Naive B cell (primary cell): ENCODE measurements around the gene SLC3A2. TPM values are rescaled to one million over a fixed set of nuclear protein-coding genes. Genes with fewer than 3 reads are reported as not detected.

Experiments
- ATAC-seq, 2 donors: fragments of 150-1000 bp; cut with Tn5 transposase; 2 replicates each; pipeline ENCODE4 v1.10.0; 2021; ENCODE audit warnings: low read depth in 2 of 2, mild to moderate bottlenecking in 2 of 2, moderate library complexity in 2 of 2
- DNase-seq: peaks from one replicate; pipeline ENCODE4 v3.0.0; 2022
- H3K27ac Mint-ChIP-seq, 6 donors: one replicate each; pipeline ENCODE4 v1.8.0; 2020 to 2022; ENCODE audit warnings: mild to moderate bottlenecking in 6 of 6, mixed read lengths in 6 of 6, moderate library complexity in 5 of 6, inconsistent platforms in 2 of 6
- H3K27me3 Mint-ChIP-seq, 3 donors: one replicate each; pipeline ENCODE4 v1.8.0; 2021 to 2022; ENCODE audit warnings: mixed read lengths in 3 of 3, mild to moderate bottlenecking in 1 of 3
- H3K36me3 Mint-ChIP-seq, 2 donors: one replicate each; pipeline ENCODE4 v1.8.0; 2020 to 2022; ENCODE audit warnings: mixed read lengths in 2 of 2, inconsistent platforms in 1 of 2, mild to moderate bottlenecking in 1 of 2
- H3K4me1 Mint-ChIP-seq, 3 donors: one replicate each; pipeline ENCODE4 v1.8.0; 2020 to 2022; ENCODE audit warnings: mixed read lengths in 3 of 3, inconsistent platforms in 1 of 3, mild to moderate bottlenecking in 1 of 3, moderate library complexity in 1 of 3
- H3K4me3 Mint-ChIP-seq, 8 donors: one replicate each; pipeline ENCODE4 v1.8.0; 2020 to 2022; ENCODE audit warnings: mild to moderate bottlenecking in 8 of 8, mixed read lengths in 8 of 8, moderate library complexity in 8 of 8, inconsistent platforms in 2 of 8
- H3K9me3 Mint-ChIP-seq, 7 donors: one replicate each; pipeline ENCODE4 v1.8.0; 2020 to 2022; ENCODE audit warnings: mixed read lengths in 7 of 7, mild to moderate bottlenecking in 5 of 7, inconsistent platforms in 2 of 7, moderate library complexity in 1 of 7
- polyA plus RNA-seq, 6 donors: library from polyadenylated mRNA; unstranded; fragments of 300-500 nt; fragmentation: Illumina TruSeq; gene quantifications; one replicate each; pipeline ENCODE4 v1.2.3, GENCODE V29; 2021; ENCODE audit warnings: low read depth in 6 of 6

The SLC3A2 gene
- polyA plus RNA-seq, 6 donors from 2014 or later = 63.1 to 135 (median 81.1) TPM

- H3K4me1 Mint-ChIP-seq = peaks cover 37 to 43% (median 37%) of the 10 kb centered on the region in 3 donors
- H3K4me3 Mint-ChIP-seq = peak overlapping the region; percentile 57 to 100 (median 100)
Observed at GRCh38 chr11:62879235-62879978, 1.3 kb upstream of the SLC3A2 start.

GRCh38 chr11:62880231-62880802, 379 bp upstream of the SLC3A2 start:
- ATAC-seq = peak in 1 of 2 donors; percentile 1
- H3K4me1 Mint-ChIP-seq = peaks cover 37 to 43% (median 41%) of the 10 kb centered on the region in 3 donors

More at GRCh38 chr11:62879235-62879978, 1.3 kb upstream of the SLC3A2 start:
- DNase-seq (no peak), ATAC-seq (no peak)
- H3K36me3 Mint-ChIP-seq = peaks cover 5 to 26% of the 10 kb centered on the region in 2 donors
- peak overlapping the region; percentile 81 to 100 (median 98) for H3K27ac Mint-ChIP-seq
- no peaks in the 10 kb centered on the region for H3K9me3 Mint-ChIP-seq
- no peaks in the 10 kb centered on the region for H3K27me3 Mint-ChIP-seq

GRCh38 chr11:62881579-62882430, 1.1 kb downstream of the SLC3A2 start:
- Mint-ChIP-seq H3K4me3 (peak overlapping the region; percentile 99 to 100 (median 100)), H3K9me3 (no peaks in the 10 kb centered on the region), H3K4me1 (peaks cover 37 to 43% (median 43%) of the 10 kb centered on the region in 3 donors), H3K27me3 (no peaks in the 10 kb centered on the region), H3K36me3 (peaks cover 5 to 34% of the 10 kb centered on the region in 2 donors), H3K27ac (peak overlapping the region; percentile 98 to 100 (median 98))
- DNase-seq (no peak), ATAC-seq (peak; percentile 51 to 56)

More at GRCh38 chr11:62880231-62880802, 379 bp upstream of the SLC3A2 start:
- no peak for DNase-seq
- peaks cover 5 to 30% of the 10 kb centered on the region in 2 donors for H3K36me3 Mint-ChIP-seq
- no peaks in the 10 kb centered on the region for H3K9me3 Mint-ChIP-seq
- H3K27me3 Mint-ChIP-seq = no peaks in the 10 kb centered on the region
- peak overlapping the region; percentile 99 to 100 (median 100) for H3K4me3 Mint-ChIP-seq
- peak overlapping the region; percentile 98 to 100 (median 98) for H3K27ac Mint-ChIP-seq

GRCh38 chr11:62882431-62882749, 1.7 kb downstream of the SLC3A2 start:
- Mint-ChIP-seq H3K36me3 (peaks cover 5 to 40% of the 10 kb centered on the region in 2 donors), H3K27me3 (no peaks in the 10 kb centered on the region), H3K9me3 (no peaks in the 10 kb centered on the region), H3K27ac (peak overlapping the region in 5 of 6 donors; percentile 65 to 98 (median 88)), H3K4me1 (peaks cover 37 to 43% (median 41%) of the 10 kb centered on the region in 3 donors), H3K4me3 (peak overlapping the region; percentile 99 to 100 (median 100))
- DNase-seq (no peak), ATAC-seq (no peak)

- no peaks in the 10 kb centered on the region for H3K27me3 Mint-ChIP-seq
- peak overlapping the region; percentile 65 to 98 (median 88) for H3K27ac Mint-ChIP-seq
- DNase-seq (no peak), ATAC-seq (no peak)
- H3K36me3 Mint-ChIP-seq = peaks cover 5 to 41% of the 10 kb centered on the region in 2 donors
- no peaks in the 10 kb centered on the region for H3K9me3 Mint-ChIP-seq
- peak overlapping the region; percentile 60 to 100 (median 100) for H3K4me3 Mint-ChIP-seq
- peaks cover 37 to 43% (median 38%) of the 10 kb centered on the region in 3 donors for H3K4me1 Mint-ChIP-seq
Observed at GRCh38 chr11:62882788-62883501, 2.2 kb downstream of the SLC3A2 start.

GRCh38 chr11:62883673-62884072, 3.0 kb downstream of the SLC3A2 start:
- H3K4me3 Mint-ChIP-seq = peak overlapping the region in 2 of 8 donors; percentile 35 to 99
- H3K27ac Mint-ChIP-seq = peak overlapping the region in 1 of 6 donors; percentile 75
- peaks cover 37 to 43% (median 38%) of the 10 kb centered on the region in 3 donors for H3K4me1 Mint-ChIP-seq
- ATAC-seq (no peak), DNase-seq (no peak)
- peaks cover 8 to 45% of the 10 kb centered on the region in 2 donors for H3K36me3 Mint-ChIP-seq
- H3K27me3 Mint-ChIP-seq = no peaks in the 10 kb centered on the region
- no peaks in the 10 kb centered on the region for H3K9me3 Mint-ChIP-seq

GRCh38 chr11:62885137-62885750, 4.5 kb downstream of the SLC3A2 start:
- H3K4me1 Mint-ChIP-seq = peaks cover 31 to 39% (median 33%) of the 10 kb centered on the region in 3 donors
- peak overlapping the region in 1 of 8 donors; percentile 61 for H3K4me3 Mint-ChIP-seq
- H3K36me3 Mint-ChIP-seq = peaks cover 16 to 55% of the 10 kb centered on the region in 2 donors
- H3K27ac Mint-ChIP-seq = peak overlapping the region in 2 of 6 donors; percentile 42 to 67
- no peaks in the 10 kb centered on the region for H3K9me3 Mint-ChIP-seq
- DNase-seq (no peak), ATAC-seq (no peak)
- H3K27me3 Mint-ChIP-seq = no peaks in the 10 kb centered on the region

GRCh38 chr11:62888406-62888805, 7.7 kb downstream of the SLC3A2 start:
- ATAC-seq = no peak
- Mint-ChIP-seq H3K27me3 (peaks cover 0 to 4% (median 0%) of the 10 kb centered on the region in 3 donors), H3K27ac (no peak overlapping the region), H3K9me3 (no peaks in the 10 kb centered on the region), H3K4me3 (peak overlapping the region in 1 of 8 donors; percentile 37), H3K4me1 (peaks cover 3 to 18% (median 13%) of the 10 kb centered on the region in 3 donors), H3K36me3 (peaks cover 16 to 39% of the 10 kb centered on the region in 2 donors)
- no peak for DNase-seq

- Mint-ChIP-seq H3K9me3 (no peaks in the 10 kb centered on the region), H3K27ac (peak overlapping the region in 2 of 6 donors; percentile 40 to 85), H3K4me1 (peaks cover 0 to 11% (median 6%) of the 10 kb centered on the region in 3 donors), H3K4me3 (peak overlapping the region in 1 of 8 donors; percentile 19), H3K36me3 (peaks cover 13 to 32% of the 10 kb centered on the region in 2 donors), H3K27me3 (peaks cover 0 to 4% (median 0%) of the 10 kb centered on the region in 3 donors)
- ATAC-seq (no peak), DNase-seq (no peak)
Observed at GRCh38 chr11:62889126-62889483, 8.4 kb downstream of the SLC3A2 start.

GRCh38 chr11:62889484-62890437, 9.1 kb downstream of the SLC3A2 start:
- no peak for DNase-seq
- peaks cover 0 to 4% (median 4%) of the 10 kb centered on the region in 3 donors for H3K27me3 Mint-ChIP-seq
- peaks cover 0 to 10% (median 6%) of the 10 kb centered on the region in 3 donors for H3K4me1 Mint-ChIP-seq
- no peak overlapping the region for H3K4me3 Mint-ChIP-seq
- no peaks in the 10 kb centered on the region for H3K9me3 Mint-ChIP-seq
- H3K27ac Mint-ChIP-seq = peak overlapping the region in 3 of 6 donors; percentile 40 to 85 (median 82)
- H3K36me3 Mint-ChIP-seq = peaks cover 11 to 29% of the 10 kb centered on the region in 2 donors
- no peak for ATAC-seq

- Mint-ChIP-seq H3K4me1 (peaks cover 0 to 10% (median 0%) of the 10 kb centered on the region in 3 donors), H3K4me3 (no peak overlapping the region), H3K9me3 (no peaks in the 10 kb centered on the region), H3K27ac (no peak overlapping the region), H3K27me3 (peaks cover 8 to 21% (median 13%) of the 10 kb centered on the region in 3 donors), H3K36me3 (peaks cover 11 to 17% of the 10 kb centered on the region in 2 donors)
- no peak for DNase-seq
- ATAC-seq = no peak
Observed at GRCh38 chr11:62892077-62892922, 11.6 kb downstream of the SLC3A2 start.
